HG02938 (cell line): ENCODE data around the gene MUC6.

ENCODE experiments used
- ATAC-seq: cut with Tn5 transposase; IDR thresholded peaks from one replicate; pipeline ENCODE4 v1.9.1; 2021; ENCODE audit warnings: mild to moderate bottlenecking, moderate library complexity; ENCODE audit not compliant: unreplicated experiment

Gene MUC6, protein sequence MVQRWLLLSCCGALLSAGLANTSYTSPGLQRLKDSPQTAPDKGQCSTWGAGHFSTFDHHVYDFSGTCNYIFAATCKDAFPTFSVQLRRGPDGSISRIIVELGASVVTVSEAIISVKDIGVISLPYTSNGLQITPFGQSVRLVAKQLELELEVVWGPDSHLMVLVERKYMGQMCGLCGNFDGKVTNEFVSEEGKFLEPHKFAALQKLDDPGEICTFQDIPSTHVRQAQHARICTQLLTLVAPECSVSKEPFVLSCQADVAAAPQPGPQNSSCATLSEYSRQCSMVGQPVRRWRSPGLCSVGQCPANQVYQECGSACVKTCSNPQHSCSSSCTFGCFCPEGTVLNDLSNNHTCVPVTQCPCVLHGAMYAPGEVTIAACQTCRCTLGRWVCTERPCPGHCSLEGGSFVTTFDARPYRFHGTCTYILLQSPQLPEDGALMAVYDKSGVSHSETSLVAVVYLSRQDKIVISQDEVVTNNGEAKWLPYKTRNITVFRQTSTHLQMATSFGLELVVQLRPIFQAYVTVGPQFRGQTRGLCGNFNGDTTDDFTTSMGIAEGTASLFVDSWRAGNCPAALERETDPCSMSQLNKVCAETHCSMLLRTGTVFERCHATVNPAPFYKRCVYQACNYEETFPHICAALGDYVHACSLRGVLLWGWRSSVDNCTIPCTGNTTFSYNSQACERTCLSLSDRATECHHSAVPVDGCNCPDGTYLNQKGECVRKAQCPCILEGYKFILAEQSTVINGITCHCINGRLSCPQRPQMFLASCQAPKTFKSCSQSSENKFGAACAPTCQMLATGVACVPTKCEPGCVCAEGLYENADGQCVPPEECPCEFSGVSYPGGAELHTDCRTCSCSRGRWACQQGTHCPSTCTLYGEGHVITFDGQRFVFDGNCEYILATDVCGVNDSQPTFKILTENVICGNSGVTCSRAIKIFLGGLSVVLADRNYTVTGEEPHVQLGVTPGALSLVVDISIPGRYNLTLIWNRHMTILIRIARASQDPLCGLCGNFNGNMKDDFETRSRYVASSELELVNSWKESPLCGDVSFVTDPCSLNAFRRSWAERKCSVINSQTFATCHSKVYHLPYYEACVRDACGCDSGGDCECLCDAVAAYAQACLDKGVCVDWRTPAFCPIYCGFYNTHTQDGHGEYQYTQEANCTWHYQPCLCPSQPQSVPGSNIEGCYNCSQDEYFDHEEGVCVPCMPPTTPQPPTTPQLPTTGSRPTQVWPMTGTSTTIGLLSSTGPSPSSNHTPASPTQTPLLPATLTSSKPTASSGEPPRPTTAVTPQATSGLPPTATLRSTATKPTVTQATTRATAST (N-terminal part only)

DNA sequence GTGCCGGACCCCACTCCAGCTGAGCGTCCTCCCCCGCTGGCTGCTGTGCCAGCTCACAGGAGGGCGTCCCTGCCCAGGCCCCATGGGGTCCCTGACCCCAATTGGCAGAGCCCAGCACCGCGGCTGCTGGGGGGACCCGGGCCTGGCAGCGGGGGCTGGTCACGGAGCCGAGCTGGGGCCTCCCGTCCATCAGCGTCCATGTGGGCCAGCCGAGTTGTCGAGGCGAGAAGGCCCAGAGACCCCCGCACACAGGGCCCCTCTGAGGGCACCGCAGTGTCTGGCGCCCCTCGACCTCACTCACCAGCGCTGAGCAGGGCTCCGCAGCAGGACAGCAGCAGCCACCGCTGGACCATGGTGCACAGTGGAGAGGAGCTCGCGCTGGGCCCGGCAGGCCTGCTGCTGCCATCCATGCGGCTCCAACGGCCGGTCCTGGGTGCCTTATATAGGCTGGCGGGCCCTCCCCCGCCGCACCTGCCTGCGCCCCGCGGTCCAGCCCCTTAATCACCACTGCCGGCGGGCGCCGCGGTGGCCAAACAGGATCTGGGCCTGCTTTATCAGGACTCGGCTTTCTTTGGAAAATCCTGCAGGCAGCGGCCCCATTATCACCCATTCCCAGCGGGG, at the start of gene MUC6:
MUC6 (minus strand) TSS at position 416 of the 621 bp plus-strand sequence; CDS start at position 353, 63 bp downstream.
- ATAC-seq: no peak

DNA sequence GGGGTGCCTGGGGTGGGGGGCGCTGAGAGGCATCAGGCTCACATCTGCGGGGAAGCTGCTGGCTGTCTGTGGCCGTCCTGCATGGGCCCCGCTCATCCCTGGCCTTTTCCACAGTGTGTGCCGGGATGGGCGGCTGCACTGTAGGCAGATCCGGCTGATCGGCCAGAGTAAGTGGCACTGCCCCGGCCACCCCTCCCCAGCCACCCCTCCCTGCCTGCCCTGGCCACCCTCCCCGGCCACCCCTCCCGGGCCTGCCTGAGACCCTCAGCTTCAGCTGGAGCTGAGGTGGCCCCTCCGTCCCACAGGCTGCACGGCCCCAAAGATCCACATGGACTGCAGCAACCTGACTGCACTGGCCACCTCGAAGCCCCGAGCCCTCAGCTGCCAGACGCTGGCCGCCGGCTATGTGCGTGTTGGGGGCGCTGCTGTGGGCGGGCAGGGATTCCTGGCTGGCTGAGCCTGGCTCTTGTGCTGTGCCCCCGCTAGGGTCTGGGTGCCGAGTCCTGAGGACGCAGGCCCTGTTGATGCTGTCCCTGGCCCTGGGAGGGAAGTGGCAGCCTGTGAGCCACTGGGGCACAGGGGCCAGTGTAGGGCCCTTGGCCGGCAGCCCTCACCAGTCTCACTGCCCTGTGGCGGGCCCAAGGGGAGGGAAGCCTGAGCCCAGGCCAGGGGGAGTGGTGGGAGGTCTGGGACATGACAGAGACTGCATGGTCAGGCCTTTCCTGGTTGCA, 49.1 kb upstream of the MUC6 start:
- no peak for ATAC-seq

DNA sequence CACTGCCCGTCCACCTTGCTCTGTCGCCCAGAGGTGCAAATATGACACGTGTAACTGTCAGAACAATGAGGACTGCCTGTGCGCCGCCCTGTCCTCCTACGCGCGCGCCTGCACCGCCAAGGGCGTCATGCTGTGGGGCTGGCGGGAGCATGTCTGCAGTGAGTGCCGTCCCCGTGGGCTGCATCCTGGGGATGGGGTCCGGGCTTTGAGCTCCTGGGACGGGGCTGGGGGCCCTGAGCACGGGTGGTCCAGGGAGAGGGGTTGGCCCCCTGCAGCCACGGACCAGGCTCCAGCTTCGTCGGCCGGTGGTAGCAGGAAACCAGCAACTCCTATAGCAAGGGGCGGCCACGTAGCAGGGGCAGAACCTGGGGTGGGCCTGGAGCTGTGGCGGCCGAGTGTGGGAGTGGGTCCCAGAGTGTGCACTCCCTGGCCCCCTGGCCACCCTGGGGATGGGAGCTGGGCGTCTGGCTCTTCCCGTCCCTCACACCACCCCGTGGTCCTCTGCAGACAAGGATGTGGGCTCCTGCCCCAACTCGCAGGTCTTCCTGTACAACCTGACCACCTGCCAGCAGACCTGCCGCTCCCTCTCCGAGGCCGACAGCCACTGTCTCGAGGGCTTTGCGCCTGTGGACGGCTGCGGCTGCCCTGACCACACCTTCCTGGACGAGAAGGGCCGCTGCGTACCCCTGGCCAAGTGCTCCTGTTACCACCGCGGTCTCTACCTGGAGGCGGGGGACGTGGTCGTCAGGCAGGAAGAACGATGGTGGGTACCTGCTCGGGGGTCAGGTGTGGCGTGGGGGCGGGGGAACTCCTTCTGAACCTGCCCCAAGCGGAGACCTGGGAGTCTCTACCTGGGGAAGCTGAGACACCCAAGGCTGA, 48.3 kb upstream of the MUC6 start:
- ATAC-seq: no peak

DNA sequence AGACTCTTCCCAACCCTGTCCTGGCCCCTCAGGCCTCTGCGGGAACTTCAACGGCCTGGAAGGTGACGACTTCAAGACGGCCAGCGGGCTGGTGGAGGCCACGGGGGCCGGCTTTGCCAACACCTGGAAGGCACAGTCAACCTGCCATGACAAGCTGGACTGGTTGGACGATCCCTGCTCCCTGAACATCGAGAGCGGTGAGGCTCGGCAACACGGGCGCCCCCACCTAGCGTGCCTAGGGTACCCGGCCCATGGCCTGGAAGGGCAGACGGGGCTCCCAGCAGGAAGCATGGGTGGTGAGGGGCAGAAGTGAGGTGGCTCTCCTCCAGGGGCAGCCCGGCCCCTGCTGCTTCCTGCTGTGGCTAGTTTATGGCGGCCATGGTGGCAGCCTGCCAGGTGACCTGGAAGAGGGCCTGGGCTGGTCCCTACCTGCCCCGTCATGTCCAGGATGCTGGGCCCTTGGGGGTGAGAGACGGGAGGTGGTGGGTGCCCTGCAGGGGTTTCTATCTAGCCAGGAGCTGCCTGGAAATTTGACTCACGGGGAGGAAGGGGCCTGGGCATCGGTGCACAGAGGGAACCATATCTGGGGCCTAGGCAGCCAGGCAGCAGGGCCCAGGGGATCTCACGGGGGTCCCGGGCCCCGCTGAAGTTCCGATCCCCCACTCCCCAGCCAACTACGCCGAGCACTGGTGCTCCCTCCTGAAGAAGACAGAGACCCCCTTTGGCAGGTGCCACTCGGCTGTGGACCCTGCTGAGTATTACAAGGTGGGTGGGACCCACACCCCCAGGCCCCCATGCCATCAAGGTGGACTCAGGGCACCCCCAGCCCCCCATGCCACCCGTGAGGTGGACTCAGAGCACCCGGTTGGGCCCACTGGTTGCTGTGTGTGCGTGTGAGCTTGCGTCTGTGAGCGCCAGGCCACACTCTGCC, 47.4 kb upstream of the MUC6 start:
- no peak for ATAC-seq

DNA sequence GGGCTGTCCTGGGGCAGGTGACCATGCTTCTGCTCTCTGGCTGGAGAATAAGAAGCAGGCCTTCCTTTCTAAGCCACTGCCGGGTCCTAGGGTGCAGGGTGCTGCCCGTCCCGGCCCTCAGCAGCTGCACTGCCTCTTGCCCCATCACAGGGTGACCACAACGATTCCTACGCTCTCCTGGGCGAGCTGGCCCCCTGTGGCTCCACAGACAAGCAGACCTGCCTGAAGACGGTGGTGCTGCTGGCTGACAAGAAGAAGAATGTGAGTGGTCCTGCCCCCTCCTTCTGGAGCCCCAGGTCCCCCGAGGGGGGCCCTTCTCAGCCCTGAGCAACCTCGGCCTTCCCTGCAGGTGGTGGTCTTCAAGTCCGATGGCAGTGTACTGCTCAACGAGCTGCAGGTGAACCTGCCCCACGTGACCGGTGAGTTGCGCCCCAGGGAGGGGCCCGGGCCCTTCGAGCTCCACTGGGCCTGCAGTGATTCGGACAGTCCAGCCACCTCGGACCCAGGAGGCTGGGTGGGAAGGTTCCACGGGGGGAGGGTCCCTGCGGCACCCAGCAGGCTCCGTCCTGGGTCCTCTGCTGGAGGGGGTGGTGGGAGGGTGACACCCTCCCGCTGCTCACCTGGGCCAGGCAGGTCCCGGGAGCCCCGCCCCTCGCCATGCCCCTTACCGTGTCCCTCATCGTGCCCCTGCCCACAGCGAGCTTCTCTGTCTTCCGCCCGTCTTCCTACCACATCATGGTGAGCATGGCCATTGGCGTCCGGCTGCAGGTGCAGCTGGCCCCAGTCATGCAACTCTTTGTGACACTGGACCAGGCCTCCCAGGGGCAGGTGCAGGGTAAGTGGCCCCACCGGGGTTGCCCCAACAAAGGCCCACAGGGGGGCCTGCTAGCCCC, 46.5 kb upstream of the MUC6 start:
- no peak for ATAC-seq

DNA sequence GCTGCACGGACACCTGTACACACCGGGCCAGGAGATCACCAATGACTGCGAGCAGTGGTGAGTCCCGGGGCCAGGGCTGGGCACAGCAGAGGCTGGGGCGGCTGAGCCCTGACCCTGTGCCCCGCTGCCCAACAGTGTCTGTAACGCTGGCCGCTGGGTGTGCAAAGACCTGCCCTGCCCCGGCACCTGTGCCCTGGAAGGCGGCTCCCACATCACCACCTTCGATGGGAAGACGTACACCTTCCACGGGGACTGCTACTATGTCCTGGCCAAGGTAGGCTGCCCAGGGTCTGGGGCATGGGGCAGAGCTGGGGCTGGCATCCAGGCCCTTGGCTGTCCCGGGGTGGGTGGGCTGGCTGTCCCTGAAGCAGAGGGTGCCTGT, 45.8 kb upstream of the MUC6 start:
- ATAC-seq: no peak

DNA sequence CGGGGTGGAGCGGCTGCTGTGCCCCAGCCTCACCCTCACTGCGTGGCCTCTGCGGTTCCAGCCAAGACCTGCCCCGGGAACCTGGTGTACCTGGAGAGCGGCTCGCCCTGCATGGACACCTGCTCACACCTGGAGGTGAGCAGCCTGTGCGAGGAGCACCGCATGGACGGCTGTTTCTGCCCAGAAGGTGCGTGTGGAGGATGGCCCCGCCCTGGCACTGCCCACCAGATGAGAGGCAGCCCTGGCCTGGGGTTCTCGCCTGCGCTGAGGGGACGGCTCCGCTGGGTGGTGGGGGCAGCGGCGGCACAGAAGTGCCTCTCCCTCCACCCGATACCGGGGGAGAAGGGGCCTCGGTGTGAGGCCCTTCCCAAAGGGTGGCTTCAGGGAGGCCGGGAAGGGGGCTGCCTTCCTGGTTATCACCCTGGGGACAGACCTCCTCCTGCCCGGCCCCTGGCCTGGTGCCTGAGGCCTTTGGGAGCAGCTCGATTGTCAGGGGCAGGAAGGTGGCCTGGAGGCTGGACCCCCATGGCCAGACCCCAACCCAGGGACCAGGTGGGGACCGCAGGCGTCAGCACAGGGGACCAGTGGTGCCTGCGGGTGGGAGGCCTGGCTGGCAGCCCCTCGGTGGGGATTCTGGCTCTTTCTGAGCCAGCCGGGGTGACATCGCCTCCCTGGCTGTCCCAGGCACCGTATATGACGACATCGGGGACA, 45.2 kb upstream of the MUC6 start:
- no peak for ATAC-seq

DNA sequence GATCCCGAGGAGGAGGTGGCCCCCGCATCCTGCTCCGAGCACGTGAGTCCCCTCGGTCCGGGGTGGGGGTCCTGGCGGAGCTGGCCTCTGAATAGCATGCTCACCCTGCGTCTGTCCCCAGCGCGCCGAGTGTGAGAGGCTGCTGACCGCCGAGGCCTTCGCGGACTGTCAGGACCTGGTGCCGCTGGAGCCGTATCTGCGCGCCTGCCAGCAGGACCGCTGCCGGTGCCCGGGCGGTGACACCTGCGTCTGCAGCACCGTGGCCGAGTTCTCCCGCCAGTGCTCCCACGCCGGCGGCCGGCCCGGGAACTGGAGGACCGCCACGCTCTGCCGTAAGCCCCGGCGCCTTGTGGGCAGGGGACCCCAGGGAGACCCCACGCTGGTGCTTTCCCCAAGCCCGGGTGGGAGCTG, 41.7 kb upstream of the MUC6 start:
- no peak for ATAC-seq

DNA sequence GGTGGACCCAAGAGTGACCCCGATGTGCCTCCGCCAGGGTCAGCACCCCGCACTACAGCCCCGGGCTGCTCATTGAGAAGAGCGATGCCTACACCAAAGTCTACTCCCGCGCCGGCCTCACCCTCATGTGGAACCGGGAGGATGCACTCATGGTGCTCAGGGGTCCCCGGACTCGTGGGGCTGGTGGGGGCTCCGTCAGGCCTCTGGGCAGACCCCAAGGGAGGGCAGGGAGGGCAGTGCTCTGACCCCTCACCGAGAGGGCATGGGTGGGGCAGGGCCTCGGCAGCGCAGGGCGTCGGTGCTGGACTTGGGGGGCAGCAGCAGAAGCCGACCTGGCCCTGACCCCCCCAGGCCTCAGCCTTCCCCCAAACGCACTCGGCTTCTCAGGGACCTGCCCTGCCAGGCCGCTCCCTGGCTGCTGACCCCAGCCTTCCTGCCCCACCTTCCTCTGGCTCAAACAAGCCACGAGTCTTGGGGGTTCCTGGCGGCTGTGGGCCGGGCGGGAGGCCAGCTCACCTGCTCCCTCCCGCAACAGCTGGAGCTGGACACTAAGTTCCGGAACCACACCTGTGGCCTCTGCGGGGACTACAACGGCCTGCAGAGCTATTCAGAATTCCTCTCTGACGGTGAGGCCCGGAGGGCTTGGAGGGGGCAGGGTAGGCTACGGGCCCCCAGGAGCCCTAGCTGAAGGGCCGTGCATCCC, 41.0 kb upstream of the MUC6 start:
- ATAC-seq: no peak

DNA sequence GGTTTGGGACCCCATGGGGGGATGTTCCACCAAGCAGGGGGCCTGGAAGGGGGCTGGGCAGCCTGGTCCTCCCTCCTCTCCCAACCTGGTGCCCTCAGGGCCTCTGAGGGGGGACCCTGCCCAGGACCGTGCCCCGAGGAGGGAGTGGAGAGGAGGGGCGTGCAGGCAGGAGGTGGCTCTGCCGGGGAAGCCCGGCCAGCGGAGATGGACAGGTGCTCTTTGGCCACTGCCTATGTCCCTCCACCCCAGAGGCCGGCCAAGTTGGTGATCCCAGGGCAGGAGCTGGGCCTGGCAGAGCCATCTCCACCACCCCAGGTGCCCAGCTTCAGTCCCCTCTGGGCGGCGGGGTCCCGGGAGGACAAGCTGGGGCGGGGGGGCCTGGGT, 40.5 kb upstream of the MUC6 start:
- no peak for ATAC-seq

DNA sequence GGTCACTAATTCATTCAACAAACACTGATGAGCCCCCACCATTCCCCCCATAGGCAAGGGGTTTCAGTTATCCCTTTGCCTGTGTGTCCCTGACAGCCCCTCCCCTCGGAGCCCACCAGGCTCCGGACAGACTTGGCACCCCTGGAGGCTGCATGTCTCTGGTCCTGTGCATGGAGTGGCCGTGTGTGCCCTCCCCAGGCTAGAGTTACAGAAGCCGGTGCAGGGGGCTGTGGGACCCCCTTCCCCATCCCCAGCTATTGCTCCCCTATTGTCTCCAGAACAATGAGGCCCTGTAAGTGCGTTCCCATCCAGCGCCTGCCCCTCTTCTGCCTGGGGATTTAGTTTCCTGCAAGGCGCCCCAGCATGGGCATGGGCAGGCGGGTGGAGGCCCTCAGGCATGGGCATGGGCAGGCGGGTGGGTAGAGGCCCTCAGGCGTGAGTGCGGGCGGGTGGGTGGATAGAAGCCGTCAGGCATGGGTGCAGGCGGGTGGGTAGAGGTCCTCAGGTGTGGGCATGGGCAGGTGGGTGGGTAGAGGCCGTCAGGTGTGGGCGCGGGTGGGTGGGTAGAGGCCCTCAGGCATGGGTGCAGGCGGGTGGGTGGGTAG, 39.6 kb upstream of the MUC6 start:
- no peak for ATAC-seq

DNA sequence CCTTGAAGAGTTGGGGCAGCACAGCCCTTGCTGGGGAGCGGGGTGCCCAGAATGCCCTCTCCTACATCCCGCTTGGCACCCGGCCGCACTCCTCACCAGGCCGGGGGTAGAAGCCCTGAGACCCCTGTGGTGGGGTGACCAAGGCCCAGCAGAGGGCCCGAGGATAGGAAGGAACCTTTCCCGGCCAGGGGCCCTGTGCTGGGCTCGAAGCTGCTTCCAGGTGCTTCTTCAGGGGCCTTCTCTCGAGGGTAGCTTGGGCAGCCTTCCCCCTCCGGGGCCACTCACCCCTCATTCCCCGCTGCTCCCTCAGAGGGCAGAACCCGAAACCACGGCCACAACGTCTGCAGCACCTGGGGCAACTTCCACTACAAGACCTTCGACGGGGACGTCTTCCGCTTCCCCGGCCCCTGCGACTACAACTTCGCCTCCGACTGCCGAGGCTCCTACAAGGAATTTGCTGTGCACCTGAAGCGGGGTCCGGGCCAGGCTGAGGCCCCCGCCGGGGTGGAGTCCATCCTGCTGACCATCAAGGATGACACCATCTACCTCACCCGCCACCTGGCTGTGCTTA, 38.9 kb upstream of the MUC6 start:
- ATAC-seq: no peak

DNA sequence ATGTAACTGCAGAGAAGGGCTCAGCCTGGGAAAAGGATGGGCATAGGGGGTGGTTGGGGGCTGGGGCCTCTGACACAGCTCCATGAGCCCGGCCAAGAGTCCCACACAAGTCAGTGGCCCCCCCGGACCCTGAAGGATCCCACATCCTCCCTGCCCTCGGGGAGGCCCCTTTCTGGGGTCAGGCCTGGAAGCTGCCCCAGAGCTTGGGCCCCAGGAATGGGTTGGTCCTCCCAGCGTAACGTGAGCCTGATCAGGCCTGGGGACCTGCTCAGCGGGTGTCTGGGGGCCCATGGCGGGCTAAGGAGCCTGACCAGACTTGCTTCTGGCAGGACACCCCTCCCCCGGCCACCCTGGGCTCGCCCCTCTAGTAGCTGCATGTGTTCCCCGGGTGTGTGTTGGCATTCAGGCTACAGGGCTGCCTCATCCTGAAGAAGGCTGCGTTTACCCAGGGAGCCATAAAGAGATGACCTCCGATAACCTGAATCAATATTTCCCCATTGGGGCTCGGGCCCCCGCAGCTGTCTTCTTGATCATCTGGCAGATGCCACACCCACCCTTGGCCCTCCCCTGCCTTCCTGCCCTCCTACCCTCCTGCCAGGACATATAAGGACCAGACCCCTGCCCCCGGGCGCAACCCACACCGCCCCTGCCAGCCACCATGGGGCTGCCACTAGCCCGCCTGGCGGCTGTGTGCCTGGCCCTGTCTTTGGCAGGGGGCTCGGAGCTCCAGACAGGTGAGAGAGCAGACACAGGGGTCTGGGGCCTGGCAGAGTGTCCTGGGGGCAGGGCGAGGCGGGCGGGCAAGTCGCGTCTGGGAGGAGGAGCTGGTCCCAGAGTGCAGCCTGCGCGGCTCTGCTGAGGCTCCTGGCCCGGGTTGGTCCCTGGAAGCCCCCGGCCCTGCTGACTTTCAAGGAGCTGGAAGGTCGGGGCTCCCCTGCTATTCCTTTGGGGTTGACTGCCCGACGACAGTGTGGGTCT, 38.0 kb upstream of the MUC6 start, which contains the start of gene MUC2:
MUC2 (plus strand) TSS at position 631 of the 978 bp plus-strand sequence.
- ATAC-seq: no peak

DNA sequence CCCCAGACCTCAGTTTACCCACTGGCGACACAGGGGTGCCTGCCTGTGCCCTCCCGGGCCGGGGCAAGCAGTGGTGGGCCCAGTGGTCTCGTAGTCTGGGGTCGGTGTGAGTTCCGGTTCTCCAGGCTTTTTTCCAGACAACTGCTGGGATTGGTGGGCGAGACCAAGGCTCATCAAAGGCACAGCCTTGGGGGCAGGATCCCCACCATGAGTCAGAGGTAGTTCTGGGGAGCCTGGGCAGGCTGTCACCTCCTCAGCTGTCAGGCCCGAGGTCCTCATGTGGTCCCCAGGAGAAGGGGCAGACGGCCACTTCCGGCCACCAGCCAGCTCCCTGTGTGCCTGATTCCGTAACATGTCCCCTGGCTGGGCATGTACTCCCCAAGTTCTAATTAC, 37.3 kb upstream of the MUC6 start:
- ATAC-seq: no peak
